ENCODE measurements around the gene KRTAP19-8. TPM values are rescaled to one million over a fixed set of nuclear protein-coding genes. Genes with fewer than 3 reads are reported as not detected.

KRTAP19-8 gene
- polyA plus RNA-seq, 12 donors = not detected

GRCh38 chr21:31012133-31013089 is 25.9 kb downstream of the KRTAP19-8 start:
- DNase-seq = no peak

- DNase-seq = no peak
These were observed 26.9 kb downstream of the KRTAP19-8 start for GRCh38 chr21:31011412-31011811.

- DNase-seq = no peak
These were observed 29.9 kb downstream of the KRTAP19-8 start for GRCh38 chr21:31008355-31008754.

- DNase-seq = no peak
These were observed 33.3 kb downstream of the KRTAP19-8 start for GRCh38 chr21:31005019-31005418.

GRCh38 chr21:31003471-31003870 is 34.8 kb downstream of the KRTAP19-8 start:
- no peak for DNase-seq

GRCh38 chr21:30997541-30997940 is 40.7 kb downstream of the KRTAP19-8 start:
- no peak for DNase-seq

- DNase-seq = no peak
These were observed 41.5 kb downstream of the KRTAP19-8 start for GRCh38 chr21:30996728-30997127.

GRCh38 chr21:30994932-30995331 is 43.3 kb downstream of the KRTAP19-8 start:
- DNase-seq = no peak

GRCh38 chr21:30990514-30991262 is 47.6 kb downstream of the KRTAP19-8 start:
- no peak for DNase-seq

GRCh38 chr21:30988706-30989105 is 49.6 kb downstream of the KRTAP19-8 start:
- no peak for DNase-seq

Other genes with a start within 250 kb of the KRTAP19-8 start
- gene KRTAP8-1, start 225.2 kb downstream of the KRTAP19-8 start, polyA plus RNA-seq (ENCODE audit: insufficient read length in 12 of 12) = not detected
- gene KRTAP7-1, start 208.7 kb downstream of the KRTAP19-8 start, polyA plus RNA-seq (ENCODE audit: insufficient read length in 12 of 12) = not detected
- not detected for gene KRTAP11-1, start 156.9 kb downstream of the KRTAP19-8 start, polyA plus RNA-seq (ENCODE audit: insufficient read length in 12 of 12)